ENCODE data around the gene RBFA. TPM values are rescaled to one million over a fixed set of nuclear protein-coding genes. Genes with fewer than 3 reads are reported as not detected.

The RBFA gene
- total RNA-seq (2014; rRNA removed; shearing (Covaris generic)) = 35.0 and 42.6 TPM in 2 replicates

GRCh38 chr18:80034068-80034851 is at the start of gene RBFA:
RBFA (plus strand) TSS chr18:80034434; CDS start chr18:80034496, 62 bp downstream.

GRCh38 chr18:79988451-79989194 is 45.6 kb upstream of the RBFA start, which contains the start of gene TXNL4A:
TXNL4A (minus strand) TSS chr18:79988563; CDS start chr18:79988392, 171 bp downstream.

Other genes starting within 250 kb of the RBFA start
- not detected in 2 replicates for gene KCNG2, start 236.5 kb upstream of the RBFA start, total RNA-seq (2014; rRNA removed; shearing (Covaris generic))
- gene SLC66A2, start 82.8 kb upstream of the RBFA start, total RNA-seq (2014; rRNA removed; shearing (Covaris generic)) = 16.9 and 18.4 TPM in 2 replicates
- gene HSBP1L1, start 69.8 kb upstream of the RBFA start, total RNA-seq (2014; rRNA removed; shearing (Covaris generic)) = not detected in 2 replicates
- gene TXNL4A, start 45.9 kb upstream of the RBFA start, total RNA-seq (2014; rRNA removed; shearing (Covaris generic)) = 68.0 and 75.9 TPM in 2 replicates
- gene ADNP2, start 74.8 kb downstream of the RBFA start, total RNA-seq (2014; rRNA removed; shearing (Covaris generic)) = 17.5 and 18.7 TPM in 2 replicates
- 1.2 and 3.1 TPM in 2 replicates for gene PARD6G, start 213.1 kb downstream of the RBFA start, total RNA-seq (2014; rRNA removed; shearing (Covaris generic))